GM12878 (cell line): ENCODE results near the gene TMEM9B.
"Not testable (repeated sequence)": the region's sequence is repeated elsewhere in the genome, so short reads cannot be mapped to it uniquely, and the experiment has no call there.

Experiments
- ATF2 ChIP-seq: IDR thresholded peaks from 2 replicates; pipeline ENCODE4 v1.6.1; 2012; ENCODE audit warnings: low read length, inconsistent platforms
- BCLAF1 ChIP-seq: fragments of 450-650 bp; IDR thresholded peaks from 2 replicates; pipeline ENCODE4 v1.6.1; 2017; ENCODE audit warnings: antibody characterized with exemption, mild to moderate bottlenecking, moderate library complexity
- CBFB ChIP-seq: IDR thresholded peaks from 2 replicates; pipeline ENCODE4 v1.6.1; 2016; ENCODE audit warnings: antibody characterized with exemption, low read depth
- CREM ChIP-seq: IDR thresholded peaks from 2 replicates; pipeline ENCODE4 v1.6.1; 2014; ENCODE audit warnings: antibody characterized with exemption, low read depth
- HDAC6 ChIP-seq: fragments of 200-600 bp; sonication (generic); IDR thresholded peaks from one replicate; pipeline ENCODE4 v1.8.0; 2017; ENCODE audit warnings: antibody characterized with exemption; ENCODE audit not compliant: unreplicated experiment
- LARP7 ChIP-seq: fragments of 450-650 bp; IDR thresholded peaks from 2 replicates; pipeline ENCODE4 v1.6.1; 2017; ENCODE audit warnings: mild to moderate bottlenecking
- NFIC ChIP-seq: IDR thresholded peaks from 2 replicates; pipeline ENCODE4 v1.6.1; 2012; ENCODE audit warnings: low read depth, mild to moderate bottlenecking, inconsistent platforms, low read length, moderate library complexity
- POLR2A ChIP-seq: IDR thresholded peaks from 2 replicates; pipeline ENCODE4 v1.6.1; 2011; ENCODE audit warnings: low read depth, mild to moderate bottlenecking, low read length
- RAD21 ChIP-seq: IDR thresholded peaks from 2 replicates; pipeline ENCODE4 v1.6.1; 2011; ENCODE audit warnings: mild to moderate bottlenecking, low read depth, low read length, moderate library complexity; ENCODE audit not compliant: insufficient read depth
- RFX5 ChIP-seq: IDR thresholded peaks from 2 replicates; pipeline ENCODE4 v1.6.1; 2011; ENCODE audit warnings: low read depth, low read length, improper control_type of control experiment
- TARDBP ChIP-seq: IDR thresholded peaks from 2 replicates; pipeline ENCODE4 v1.6.1; 2016; ENCODE audit warnings: borderline replicate concordance
- TCF7 ChIP-seq: IDR thresholded peaks from 2 replicates; pipeline ENCODE4 v1.6.1; 2014; ENCODE audit warnings: antibody characterized with exemption, borderline replicate concordance
- TF ChIP-seq, protein P1 (sequence below), 3 experiments: IDR thresholded peaks in 2 of 3; conservative IDR thresholded peaks in 1 of 3; 2 replicates each; pipeline ENCODE4 v1.5.1; 2011; ENCODE audit warnings: low read depth in 3 of 3, low read length in 3 of 3, mild to moderate bottlenecking in 3 of 3, control low read depth in 2 of 3, moderate library complexity in 2 of 3, inconsistent platforms in 1 of 3, mixed read lengths in 1 of 3; ENCODE audit not compliant: control insufficient read depth in 2 of 3, insufficient read depth in 1 of 3; ENCODE audit errors: extremely low read depth in 1 of 3

- TF ChIP-seq HDAC6, LARP7, RFX5, NFIC, TCF7, POLR2A, CREM, ATF2, CBFB, TARDBP, RAD21, BCLAF1: not testable (repeated sequence)
- TF ChIP-seq, protein P1, sequence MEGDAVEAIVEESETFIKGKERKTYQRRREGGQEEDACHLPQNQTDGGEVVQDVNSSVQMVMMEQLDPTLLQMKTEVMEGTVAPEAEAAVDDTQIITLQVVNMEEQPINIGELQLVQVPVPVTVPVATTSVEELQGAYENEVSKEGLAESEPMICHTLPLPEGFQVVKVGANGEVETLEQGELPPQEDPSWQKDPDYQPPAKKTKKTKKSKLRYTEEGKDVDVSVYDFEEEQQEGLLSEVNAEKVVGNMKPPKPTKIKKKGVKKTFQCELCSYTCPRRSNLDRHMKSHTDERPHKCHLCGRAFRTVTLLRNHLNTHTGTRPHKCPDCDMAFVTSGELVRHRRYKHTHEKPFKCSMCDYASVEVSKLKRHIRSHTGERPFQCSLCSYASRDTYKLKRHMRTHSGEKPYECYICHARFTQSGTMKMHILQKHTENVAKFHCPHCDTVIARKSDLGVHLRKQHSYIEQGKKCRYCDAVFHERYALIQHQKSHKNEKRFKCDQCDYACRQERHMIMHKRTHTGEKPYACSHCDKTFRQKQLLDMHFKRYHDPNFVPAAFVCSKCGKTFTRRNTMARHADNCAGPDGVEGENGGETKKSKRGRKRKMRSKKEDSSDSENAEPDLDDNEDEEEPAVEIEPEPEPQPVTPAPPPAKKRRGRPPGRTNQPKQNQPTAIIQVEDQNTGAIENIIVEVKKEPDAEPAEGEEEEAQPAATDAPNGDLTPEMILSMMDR (IDR thresholded peaks at IDR 0.05 in 2 of 3, conservative IDR thresholded peaks at IDR 0.05 in 1 of 3; ENCODE audit: control insufficient read depth in 2 of 3, extremely low read depth in 1 of 3, insufficient read depth in 1 of 3, low read depth in 3 of 3, low read length in 3 of 3) = not testable (repeated sequence)
Measured at GRCh38 chr11:8935789-8936188, 28.5 kb downstream of the TMEM9B start.
